OCI-LY7 (cell line): ENCODE measurements around the gene PLK5. TPM values are rescaled to one million over a fixed set of nuclear protein-coding genes. Genes with fewer than 3 reads are reported as not detected.

Experiments used
- BruUV-seq: library from RNA; stranded (reverse); fragments of 400-500 nt; replicated peaks from 2 replicates; lab custom pipeline; 2021; lab: Mats Ljungman, UMichigan
- CTCF ChIA-PET: fragments of 300-600 bp; sonication (Branson Sonifier 250); formaldehyde crosslinking; loops from one replicate; lab custom pipeline; 2022; ENCODE audit warnings: antibody characterized with exemption; ENCODE audit not compliant: unreplicated experiment; lab: Charles Lee
- POLR2A ChIA-PET: fragments of 300-600 bp; sonication (Branson Sonifier 250); formaldehyde crosslinking; loops from one replicate; lab custom pipeline; 2022; ENCODE audit warnings: antibody characterized with exemption; lab: Charles Lee
- DNase-seq: peaks from one replicate; pipeline ENCODE4 v3.0.0-alpha.2; 2015; ENCODE audit warnings: low spot score
- H2AFZ ChIP-seq: fragments of 200-600 bp; sonication (generic), shearing (Covaris generic); 2 replicates; pipeline ENCODE4 v1.6.1; 2014; ENCODE audit warnings: mild to moderate bottlenecking, antibody characterized with exemption, low read length, moderate library complexity
- H3K27ac ChIP-seq: fragments of 200-600 bp; sonication (generic); 2 replicates; pipeline ENCODE4 v1.5.1; 2014; ENCODE audit warnings: mixed run types, low read depth, mild to moderate bottlenecking, moderate library complexity, low read length, inconsistent platforms; ENCODE audit not compliant: poor library complexity, severe bottlenecking
- H3K36me3 ChIP-seq: fragments of 200-600 bp; sonication (generic); 2 replicates; pipeline ENCODE4 v1.6.1; 2014; ENCODE audit warnings: mild to moderate bottlenecking, antibody characterized with exemption, low read length, moderate library complexity, mixed read lengths; ENCODE audit not compliant: insufficient read depth
- H3K4me1 ChIP-seq: fragments of 200-600 bp; sonication (generic); 2 replicates; pipeline ENCODE4 v1.5.1; 2014; ENCODE audit warnings: mild to moderate bottlenecking, low read length; ENCODE audit not compliant: insufficient read depth, poor library complexity, severe bottlenecking
- H3K4me2 ChIP-seq: fragments of 200-600 bp; sonication (generic); 2 replicates; pipeline ENCODE4 v1.6.1; 2014; ENCODE audit warnings: mild to moderate bottlenecking, low read length
- H3K4me3 ChIP-seq: fragments of 200-600 bp; sonication (generic); 2 replicates; pipeline ENCODE4 v1.5.1; 2014; ENCODE audit warnings: mild to moderate bottlenecking, low read depth, low read length; ENCODE audit not compliant: poor library complexity, severe bottlenecking
- H3K79me2 ChIP-seq: fragments of 200-600 bp; sonication (generic); 2 replicates; pipeline ENCODE4 v1.6.1; 2016; ENCODE audit warnings: low read depth, mild to moderate bottlenecking, low read length, moderate library complexity, mixed read lengths; ENCODE audit not compliant: insufficient read depth
- H3K9me2 ChIP-seq: fragments of 200-600 bp; sonication (generic); 2 replicates; pipeline ENCODE4 v1.6.1; 2016; ENCODE audit warnings: mild to moderate bottlenecking, low read length, mixed read lengths; ENCODE audit not compliant: insufficient read depth
- H3K9me3 ChIP-seq: fragments of 200-600 bp; sonication (generic); 2 replicates; pipeline ENCODE4 v1.6.1; 2014; ENCODE audit warnings: mild to moderate bottlenecking, mixed run types, low read length, mixed read lengths
- H4K20me1 ChIP-seq: fragments of 200-600 bp; sonication (generic); 2 replicates; pipeline ENCODE4 v1.6.1; 2014; ENCODE audit warnings: mild to moderate bottlenecking, antibody characterized with exemption, low read length, moderate library complexity, mixed read lengths; ENCODE audit not compliant: insufficient read depth
- EZH2phosphoT487 ChIP-seq: fragments of 200-600 bp; sonication (generic); IDR thresholded peaks from 2 replicates; pipeline ENCODE4 v1.6.1; 2018; ENCODE audit warnings: low read depth, borderline replicate concordance, mild to moderate bottlenecking, mixed run types, antibody characterized with exemption, low read length, moderate library complexity, mixed read lengths
- intact Hi-C: fragments of 100-400 bp; cut with micrococcal nuclease; formaldehyde crosslinking; loops from one replicate; pipeline ENCODE4 v1.10.0; 2022; ENCODE audit not compliant: unreplicated experiment
- total RNA-seq, 2 experiments: library from RNA; depleted of rRNA in 1 of 2; stranded (reverse); fragments of >200 nt in 1 of 2; shearing (Covaris generic) in 1 of 2; gene quantifications; 2 replicates each; pipeline ENCODE4 v1.2.3, GENCODE V29; 2014 to 2022
- TF ChIP-seq, protein P1 (sequence below): fragments of 200-600 bp; sonication (generic); conservative IDR thresholded peaks from 2 replicates; pipeline ENCODE4 v1.5.1; 2014; ENCODE audit warnings: mild to moderate bottlenecking, antibody characterized with exemption, low read length, moderate library complexity, mixed read lengths

Gene PLK5
- total RNA-seq, 2 experiments from 2014 or later, result 0.17 TPM; not detected in 1

DNA sequence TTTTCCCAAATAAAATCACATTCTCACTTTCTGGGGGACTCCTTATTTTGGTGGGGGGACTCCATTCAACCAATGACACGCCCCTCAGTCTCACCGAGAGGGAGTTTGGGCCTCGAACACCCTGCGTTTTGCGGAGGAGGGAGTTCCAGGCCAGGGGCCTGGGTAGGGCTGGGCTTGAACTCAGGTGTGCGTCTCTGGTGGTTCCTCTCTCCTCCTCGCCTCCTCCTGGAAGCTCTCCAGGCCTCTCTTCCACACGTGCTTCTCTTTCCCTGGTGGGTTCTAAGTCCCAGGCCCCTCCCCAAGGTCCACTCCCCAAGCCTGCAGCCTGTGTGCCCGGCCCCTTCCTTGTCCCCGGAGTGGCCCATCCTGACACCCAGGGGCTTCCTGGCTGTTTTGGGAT is 29.5 kb downstream of the PLK5 start:
- CTCF ChIA-PET, result no interaction called here
- no peak overlapping the region for H3K27ac ChIP-seq
- TF ChIP-seq EZH2phosphoT487, result no peak
- TF ChIP-seq, protein P1, sequence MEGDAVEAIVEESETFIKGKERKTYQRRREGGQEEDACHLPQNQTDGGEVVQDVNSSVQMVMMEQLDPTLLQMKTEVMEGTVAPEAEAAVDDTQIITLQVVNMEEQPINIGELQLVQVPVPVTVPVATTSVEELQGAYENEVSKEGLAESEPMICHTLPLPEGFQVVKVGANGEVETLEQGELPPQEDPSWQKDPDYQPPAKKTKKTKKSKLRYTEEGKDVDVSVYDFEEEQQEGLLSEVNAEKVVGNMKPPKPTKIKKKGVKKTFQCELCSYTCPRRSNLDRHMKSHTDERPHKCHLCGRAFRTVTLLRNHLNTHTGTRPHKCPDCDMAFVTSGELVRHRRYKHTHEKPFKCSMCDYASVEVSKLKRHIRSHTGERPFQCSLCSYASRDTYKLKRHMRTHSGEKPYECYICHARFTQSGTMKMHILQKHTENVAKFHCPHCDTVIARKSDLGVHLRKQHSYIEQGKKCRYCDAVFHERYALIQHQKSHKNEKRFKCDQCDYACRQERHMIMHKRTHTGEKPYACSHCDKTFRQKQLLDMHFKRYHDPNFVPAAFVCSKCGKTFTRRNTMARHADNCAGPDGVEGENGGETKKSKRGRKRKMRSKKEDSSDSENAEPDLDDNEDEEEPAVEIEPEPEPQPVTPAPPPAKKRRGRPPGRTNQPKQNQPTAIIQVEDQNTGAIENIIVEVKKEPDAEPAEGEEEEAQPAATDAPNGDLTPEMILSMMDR, result no peak
- no TSS peak for BruUV-seq
- no peak overlapping the region for H3K4me2 ChIP-seq
- no peaks in the 10 kb centered on the region for H3K79me2 ChIP-seq
- intact Hi-C loops, result no loop called here
- H3K4me1 ChIP-seq, result no peaks in the 10 kb centered on the region
- H3K9me3 ChIP-seq, result no peaks in the 10 kb centered on the region
- DNase-seq, result no peak
- H3K36me3 ChIP-seq, result no peaks in the 10 kb centered on the region
- no peaks in the 10 kb centered on the region for H3K9me2 ChIP-seq
- H4K20me1 ChIP-seq, result no peaks in the 10 kb centered on the region
- H2AFZ ChIP-seq, result no peak overlapping the region
- H3K4me3 ChIP-seq, result no peak overlapping the region
- POLR2A ChIA-PET, result no interaction called here

DNA sequence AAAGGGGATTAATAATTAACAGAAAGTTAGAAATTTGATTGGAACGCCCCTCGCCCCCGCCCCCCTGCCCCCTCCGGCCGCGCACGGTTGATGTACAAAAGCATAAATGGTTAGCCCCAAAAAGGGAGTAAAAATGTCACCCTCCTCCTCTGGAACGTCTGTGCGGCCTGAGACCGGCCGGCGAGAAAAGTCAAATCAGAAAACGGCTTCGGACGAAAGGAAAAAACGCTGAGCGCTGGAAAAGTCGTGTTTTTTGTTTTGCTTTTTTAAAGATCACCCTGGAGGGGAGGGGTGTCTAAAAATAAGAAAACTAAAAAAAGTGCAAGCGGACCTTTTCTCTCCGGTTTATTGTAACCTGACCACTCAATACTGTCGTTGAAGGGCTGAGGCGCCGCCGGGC is 31.1 kb downstream of the PLK5 start:
- Histone ChIP-seq H3K4me2 (no peak overlapping the region), H3K79me2 (no peaks in the 10 kb centered on the region), H3K9me2 (no peaks in the 10 kb centered on the region), H3K36me3 (no peaks in the 10 kb centered on the region), H3K27ac (no peak overlapping the region), H2AFZ (no peak overlapping the region), H3K4me3 (no peak overlapping the region), H3K9me3 (no peaks in the 10 kb centered on the region), H3K4me1 (no peaks in the 10 kb centered on the region), H4K20me1 (no peaks in the 10 kb centered on the region)
- intact Hi-C loops, result no loop called here
- no peak for TF ChIP-seq EZH2phosphoT487
- TF ChIP-seq, protein P1, result no peak
- POLR2A ChIA-PET, result no interaction called here
- no peak for DNase-seq
- BruUV-seq, result no TSS peak
- CTCF ChIA-PET, result no interaction called here

DNA sequence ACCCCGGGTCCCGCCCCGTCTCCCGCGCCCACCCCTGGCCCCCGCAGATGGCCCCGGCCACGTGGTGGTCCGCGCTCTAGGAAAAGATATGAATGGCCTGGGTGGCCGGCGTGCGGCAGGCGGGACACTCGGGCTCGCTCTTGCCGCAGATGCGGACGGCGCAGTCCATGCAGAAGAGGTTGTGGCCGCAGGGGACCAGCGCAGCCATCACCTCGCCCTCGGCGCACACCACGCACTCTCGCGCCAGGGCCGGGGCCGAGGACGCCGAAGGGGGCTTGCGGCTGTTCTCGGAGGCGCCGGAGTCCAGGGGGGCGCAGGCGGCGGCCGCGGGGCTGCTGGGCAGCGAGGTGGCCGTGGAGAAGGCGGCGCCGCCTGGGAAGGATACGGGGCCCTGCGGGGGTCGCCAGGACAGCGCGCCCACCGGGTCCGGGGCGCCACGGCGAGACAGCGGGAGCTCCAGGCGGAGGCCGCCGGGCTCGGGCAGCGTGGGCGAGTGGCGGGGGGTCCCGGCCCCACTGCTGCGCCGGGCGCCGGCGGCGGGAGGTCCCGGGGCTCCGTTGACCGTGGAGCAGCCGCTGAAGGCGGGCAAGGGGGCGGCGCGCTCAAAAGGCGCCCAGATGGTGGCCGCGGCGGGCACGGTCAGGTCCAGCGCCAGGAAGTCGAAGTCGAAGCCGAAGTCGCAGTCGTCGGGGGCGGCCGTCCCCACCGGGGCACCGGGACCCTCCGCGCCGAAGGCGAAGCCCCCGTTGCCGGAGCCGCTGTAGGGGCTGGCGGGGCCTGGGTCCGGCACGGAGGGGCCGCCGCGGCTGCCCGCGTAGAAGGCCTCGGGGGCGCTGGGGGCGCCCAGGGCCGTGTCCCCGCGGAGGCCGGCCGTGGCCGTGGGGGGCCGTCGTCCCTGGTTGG is 31.9 kb downstream of the PLK5 start:
- Histone ChIP-seq H3K9me3 (no peaks in the 10 kb centered on the region), H3K36me3 (no peaks in the 10 kb centered on the region), H2AFZ (no peak overlapping the region), H3K4me1 (no peaks in the 10 kb centered on the region), H3K27ac (no peak overlapping the region), H3K4me3 (no peak overlapping the region), H3K79me2 (no peaks in the 10 kb centered on the region), H3K4me2 (no peak overlapping the region), H3K9me2 (no peaks in the 10 kb centered on the region), H4K20me1 (no peaks in the 10 kb centered on the region)
- DNase-seq, result no peak
- TF ChIP-seq, protein P1, result no peak
- no peak for TF ChIP-seq EZH2phosphoT487
- CTCF ChIA-PET, result no interaction called here
- intact Hi-C loops, result no loop called here
- BruUV-seq, result no TSS peak
- POLR2A ChIA-PET, result no interaction called here
